ENCODE data around the gene SRRM3.

Gene SRRM3

GRCh38 chr7:76273503-76273902 is 71.8 kb downstream of the SRRM3 start:
- TF ChIP-seq FOXP2 (optimal IDR thresholded peaks at IDR 0.05; ENCODE audit: borderline replicate concordance, extremely low read depth, extremely low read length, insufficient read depth) (no peak), REST (IDR thresholded peaks at IDR 0.05; ENCODE audit: insufficient read depth in 1 of 2, low read depth in 2 of 2, low read length in 2 of 2) (no peak), TAF1 (IDR thresholded peaks at IDR 0.05; ENCODE audit: borderline replicate concordance, insufficient read depth, low read length) (no peak), POLR2AphosphoS5 (IDR thresholded peaks at IDR 0.05; ENCODE audit: low read depth, low read length) (no peak), SIN3A (IDR thresholded peaks at IDR 0.05; ENCODE audit: borderline replicate concordance, insufficient read depth, low read length) (no peak)

GRCh38 chr7:76278540-76278939 is 76.8 kb downstream of the SRRM3 start:
- TF ChIP-seq TAF1 (IDR thresholded peaks at IDR 0.05; ENCODE audit: borderline replicate concordance, insufficient read depth, low read length) = no peak
- no peak for TF ChIP-seq SIN3A (IDR thresholded peaks at IDR 0.05; ENCODE audit: borderline replicate concordance, insufficient read depth, low read length)
- TF ChIP-seq FOXP2 (optimal IDR thresholded peaks at IDR 0.05; ENCODE audit: borderline replicate concordance, extremely low read depth, extremely low read length, insufficient read depth) = no peak
- TF ChIP-seq REST (IDR thresholded peaks at IDR 0.05; ENCODE audit: insufficient read depth in 1 of 2, low read depth in 2 of 2, low read length in 2 of 2) = no peak
- no peak for TF ChIP-seq POLR2AphosphoS5 (IDR thresholded peaks at IDR 0.05; ENCODE audit: low read depth, low read length)

GRCh38 chr7:76280408-76280807 is 78.7 kb downstream of the SRRM3 start:
- TF ChIP-seq FOXP2 (optimal IDR thresholded peaks at IDR 0.05; ENCODE audit: borderline replicate concordance, extremely low read depth, extremely low read length, insufficient read depth) (no peak), SIN3A (IDR thresholded peaks at IDR 0.05; ENCODE audit: borderline replicate concordance, insufficient read depth, low read length) (no peak), POLR2AphosphoS5 (IDR thresholded peaks at IDR 0.05; ENCODE audit: low read depth, low read length) (no peak), REST (IDR thresholded peaks at IDR 0.05; ENCODE audit: insufficient read depth in 1 of 2, low read depth in 2 of 2, low read length in 2 of 2) (no peak), TAF1 (IDR thresholded peaks at IDR 0.05; ENCODE audit: borderline replicate concordance, insufficient read depth, low read length) (no peak)

GRCh38 chr7:76281006-76281705 is 79.5 kb downstream of the SRRM3 start:
- no peak for TF ChIP-seq FOXP2 (optimal IDR thresholded peaks at IDR 0.05; ENCODE audit: borderline replicate concordance, extremely low read depth, extremely low read length, insufficient read depth)

- no peak for TF ChIP-seq TAF1 (IDR thresholded peaks at IDR 0.05; ENCODE audit: borderline replicate concordance, insufficient read depth, low read length)
- no peak for TF ChIP-seq SIN3A (IDR thresholded peaks at IDR 0.05; ENCODE audit: borderline replicate concordance, insufficient read depth, low read length)
- TF ChIP-seq FOXP2 (optimal IDR thresholded peaks at IDR 0.05; ENCODE audit: borderline replicate concordance, extremely low read depth, extremely low read length, insufficient read depth) = no peak
These were observed 80.1 kb downstream of the SRRM3 start for GRCh38 chr7:76281706-76282343.
